Right lobe of liver (tissue), 6 donors: ENCODE results near the gene ATOH8. TPM values are rescaled to one million over a fixed set of nuclear protein-coding genes. Genes with fewer than 3 reads are reported as not detected.

Experiments
- ATAC-seq, 4 donors: fragments of 200-7000 bp; cut with Tn5 transposase; one replicate each; pipeline ENCODE4 v1.9.1; 2020; ENCODE audit warnings: mild to moderate bottlenecking in 4 of 4, moderate library complexity in 4 of 4
- DNase-seq, 3 donors: peaks; one replicate each; pipeline ENCODE4 v3.0.0-alpha.2; 2020
- H3K27ac ChIP-seq, 3 donors: fragments of 200-600 bp; one replicate each; pipeline ENCODE4 v1.8.0; 2022
- H3K27me3 ChIP-seq, 2 donors: fragments of 200-600 bp; one replicate each; pipeline ENCODE4 v1.8.0; 2022
- H3K36me3 ChIP-seq, 4 donors: fragments of 200-600 bp; sonication (generic) in 1 of 4; one replicate each; pipeline versions ENCODE4 v1.5.1 to v1.8.0; 2017 to 2022; ENCODE audit warnings: control low read depth in 1 of 4
- H3K4me1 ChIP-seq, 4 donors: fragments of 200-600 bp; sonication (generic) in 1 of 4; one replicate each; pipeline versions ENCODE4 v1.5.1 to v1.8.0; 2017 to 2022; ENCODE audit warnings: control low read depth in 1 of 4
- H3K4me3 ChIP-seq, 3 donors: fragments of 200-600 bp; one replicate each; pipeline ENCODE4 v1.8.0; 2022
- H3K9me3 ChIP-seq, 4 donors: fragments of 200-600 bp; sonication (generic) in 1 of 4; one replicate each; pipeline versions ENCODE4 v1.5.1 to v1.8.0; 2017 to 2022; ENCODE audit warnings: control low read depth in 1 of 4
- POLR2A ChIP-seq: fragments of 450-650 bp; IDR thresholded peaks from one replicate; pipeline ENCODE4 v1.6.1; 2017; ENCODE audit warnings: antibody characterized with exemption, mild to moderate bottlenecking
- WGBS: methylation state at CpG from one replicate; pipeline ENCODE4 v1.1.6; 2018; ENCODE audit warnings: low coverage, low lambda C conversion rate; ENCODE audit not compliant: insufficient coverage; ENCODE audit errors: missing lambda C conversion rate; 5-methylcytosine and 5-hydroxymethylcytosine counted together
- intact Hi-C, 2 donors: fragments of 100-400 bp; cut with DNase I; formaldehyde crosslinking; loops; one replicate each; pipeline versions ENCODE4 v1.11.2 to v1.14.1; 2022
- total RNA-seq, 6 experiments: library from RNA; depleted of rRNA in 2 of 6; stranded (reverse); fragments of >200 nt in 2 of 6; fragmentation: NEBNext Ultra II Directional in 3 of 6; extraction: Animal tissue kit (Norgen Biotek cat#: 25700) in 3 of 6; gene quantifications; one replicate each; pipeline versions ENCODE4 v1.1.0 to v1.2.4, GENCODE V29; 2016 to 2023
- TF ChIP-seq, protein P1 (sequence below), 4 donors: fragments of 200-600 bp in 3 of 4; fragments of 450-650 bp in 1 of 4; IDR thresholded peaks; one replicate each; pipeline versions ENCODE4 v1.5.1 to v1.8.0; 2016 to 2022; ENCODE audit warnings: antibody characterized with exemption in 4 of 4, mild to moderate bottlenecking in 2 of 4
- donor health status: DM: no; HTN: yes; CAD: no.
- donor health status: DM: no; HTN: no; CAD: no.
- donor health status: DM: no; HTN: no; CAD: no.
- donor health status: DM: no; HTN: yes; CAD: no.
- donor health status: DM: no; HTN: yes; CAD: no.

The ATOH8 gene
- total RNA-seq, 6 experiments from 2014 or later = 5.3 to 78.0 (median 46.2) TPM

DNA sequence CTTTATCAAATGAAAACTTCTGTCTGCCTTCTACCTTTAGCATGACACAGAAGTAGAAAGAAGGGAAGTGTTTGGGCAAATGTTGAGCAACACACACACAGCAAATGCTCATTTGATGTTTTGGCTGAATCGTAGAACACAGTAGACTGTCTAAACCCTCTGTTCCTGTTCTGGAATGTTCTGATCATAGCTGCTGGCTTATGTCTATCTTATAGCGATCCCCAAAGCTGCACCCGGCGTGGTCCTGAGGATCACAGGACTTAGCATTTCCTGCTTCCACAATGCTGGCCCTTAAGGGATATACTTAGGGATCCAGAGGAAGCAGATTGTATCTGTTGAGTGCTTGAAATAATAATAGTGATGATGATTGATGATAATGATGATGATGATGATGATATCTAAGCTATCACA is 44.4 kb upstream of the ATOH8 start:
- H3K4me1 ChIP-seq = peaks cover 0 to 84% (median 39%) of the 10 kb centered on the region in 4 donors
- no peak overlapping the region for H3K4me3 ChIP-seq
- H3K27me3 ChIP-seq = no peaks in the 10 kb centered on the region
- DNase-seq = no peak
- H3K27ac ChIP-seq = peak overlapping the region; percentile 35 to 84 (median 39)
- TF ChIP-seq POLR2A = peak; percentile 24
- TF ChIP-seq, protein P1, sequence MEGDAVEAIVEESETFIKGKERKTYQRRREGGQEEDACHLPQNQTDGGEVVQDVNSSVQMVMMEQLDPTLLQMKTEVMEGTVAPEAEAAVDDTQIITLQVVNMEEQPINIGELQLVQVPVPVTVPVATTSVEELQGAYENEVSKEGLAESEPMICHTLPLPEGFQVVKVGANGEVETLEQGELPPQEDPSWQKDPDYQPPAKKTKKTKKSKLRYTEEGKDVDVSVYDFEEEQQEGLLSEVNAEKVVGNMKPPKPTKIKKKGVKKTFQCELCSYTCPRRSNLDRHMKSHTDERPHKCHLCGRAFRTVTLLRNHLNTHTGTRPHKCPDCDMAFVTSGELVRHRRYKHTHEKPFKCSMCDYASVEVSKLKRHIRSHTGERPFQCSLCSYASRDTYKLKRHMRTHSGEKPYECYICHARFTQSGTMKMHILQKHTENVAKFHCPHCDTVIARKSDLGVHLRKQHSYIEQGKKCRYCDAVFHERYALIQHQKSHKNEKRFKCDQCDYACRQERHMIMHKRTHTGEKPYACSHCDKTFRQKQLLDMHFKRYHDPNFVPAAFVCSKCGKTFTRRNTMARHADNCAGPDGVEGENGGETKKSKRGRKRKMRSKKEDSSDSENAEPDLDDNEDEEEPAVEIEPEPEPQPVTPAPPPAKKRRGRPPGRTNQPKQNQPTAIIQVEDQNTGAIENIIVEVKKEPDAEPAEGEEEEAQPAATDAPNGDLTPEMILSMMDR (IDR thresholded peaks at IDR 0.05) = no peak
- H3K36me3 ChIP-seq = no peaks in the 10 kb centered on the region
- ATAC-seq = peak in 3 of 4 donors; percentile 13 to 20 (median 17)
- 17% methylated on average over 4 of the region's 4 CpGs for WGBS
- intact Hi-C loops = no loop called here
- no peaks in the 10 kb centered on the region for H3K9me3 ChIP-seq

DNA sequence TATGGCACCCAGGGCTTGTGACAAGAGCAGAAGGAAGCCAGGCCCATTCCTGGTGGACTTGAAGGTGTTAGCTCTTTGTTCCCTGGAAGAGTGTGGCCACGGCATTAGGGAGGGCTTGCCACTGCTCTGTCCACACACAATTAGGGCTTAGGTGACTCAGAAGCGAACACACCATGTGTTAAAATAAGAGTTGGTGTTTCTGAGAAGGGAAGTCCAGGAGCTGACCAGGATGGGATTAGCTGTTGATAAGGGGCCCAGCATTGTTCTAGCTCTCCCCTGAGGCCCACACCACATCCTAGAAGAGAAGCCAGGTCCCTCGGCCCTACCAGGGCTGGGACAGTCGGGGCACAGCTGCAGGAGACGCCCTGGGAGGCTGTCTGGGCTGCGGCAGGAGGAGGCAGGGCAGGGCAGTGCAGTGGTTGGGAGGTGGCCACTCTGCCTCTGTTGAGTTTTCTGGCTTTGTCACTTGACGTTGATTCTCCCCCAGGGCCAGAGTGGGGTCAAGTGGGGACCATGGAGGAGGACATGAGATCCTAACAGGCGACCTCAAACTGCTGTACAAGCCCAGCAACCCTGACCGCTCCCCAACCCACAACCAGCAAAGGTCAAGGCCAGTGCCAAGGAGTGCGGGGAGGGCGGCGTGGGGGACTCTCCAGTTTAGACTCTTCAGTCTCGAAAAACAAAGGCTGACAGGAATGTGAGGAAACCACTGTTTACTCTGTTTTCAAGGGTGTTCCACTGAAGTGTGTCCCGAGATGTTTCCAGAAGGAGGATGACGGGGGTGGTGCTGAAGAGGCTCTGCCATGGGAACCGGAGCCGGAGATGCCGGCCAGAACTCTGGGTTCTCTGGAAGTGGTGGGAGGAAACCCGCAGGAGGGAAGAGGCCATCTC is 42.9 kb upstream of the ATOH8 start:
- 81% methylated on average over 7 of the region's 19 CpGs for WGBS
- no peak for ATAC-seq
- no peak for DNase-seq
- no peaks in the 10 kb centered on the region for H3K9me3 ChIP-seq
- no peak for TF ChIP-seq POLR2A
- TF ChIP-seq, protein P1 (IDR thresholded peaks at IDR 0.05) = no peak
- peaks cover 0 to 70% (median 34%) of the 10 kb centered on the region in 4 donors for H3K4me1 ChIP-seq
- no peaks in the 10 kb centered on the region for H3K36me3 ChIP-seq
- intact Hi-C loops = no loop called here
- H3K27me3 ChIP-seq = no peaks in the 10 kb centered on the region
- no peak overlapping the region for H3K4me3 ChIP-seq
- H3K27ac ChIP-seq = peak overlapping the region in 2 of 3 donors; percentile 35 to 84

DNA sequence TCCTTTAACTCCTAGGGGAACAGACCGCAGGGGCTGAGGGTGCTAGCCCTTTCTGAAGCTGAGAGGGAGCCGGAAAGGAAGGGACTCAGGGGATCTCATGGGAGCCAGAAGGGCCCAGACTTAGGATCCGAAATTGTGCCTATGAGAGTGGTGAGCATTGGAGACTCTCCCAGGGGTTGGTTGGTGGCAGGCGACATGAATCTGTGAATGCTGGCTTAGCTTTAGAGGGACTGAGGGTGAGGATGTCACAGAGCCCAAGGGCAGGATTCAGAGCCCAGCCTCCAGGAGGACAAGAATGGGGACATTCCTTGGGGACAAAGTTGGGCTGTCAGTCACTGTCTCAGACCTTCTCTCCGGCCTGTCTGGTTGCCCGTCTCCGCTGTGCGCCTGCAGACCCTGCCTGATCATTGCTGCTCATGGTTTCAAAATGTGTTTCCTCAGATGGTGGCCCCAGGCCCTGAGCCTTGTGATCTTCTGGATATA is 42.2 kb upstream of the ATOH8 start:
- Histone ChIP-seq H3K4me3 (no peak overlapping the region), H3K27me3 (no peaks in the 10 kb centered on the region), H3K9me3 (no peaks in the 10 kb centered on the region), H3K27ac (peak overlapping the region in 2 of 3 donors; percentile 75 to 84), H3K36me3 (no peaks in the 10 kb centered on the region), H3K4me1 (peaks cover 0 to 63% (median 30%) of the 10 kb centered on the region in 4 donors)
- ATAC-seq = no peak
- DNase-seq = no peak
- 90% methylated on average over 6 of the region's 8 CpGs for WGBS
- TF ChIP-seq, protein P1 (IDR thresholded peaks at IDR 0.05) = no peak
- no peak for TF ChIP-seq POLR2A
- intact Hi-C loops = no loop called here

DNA sequence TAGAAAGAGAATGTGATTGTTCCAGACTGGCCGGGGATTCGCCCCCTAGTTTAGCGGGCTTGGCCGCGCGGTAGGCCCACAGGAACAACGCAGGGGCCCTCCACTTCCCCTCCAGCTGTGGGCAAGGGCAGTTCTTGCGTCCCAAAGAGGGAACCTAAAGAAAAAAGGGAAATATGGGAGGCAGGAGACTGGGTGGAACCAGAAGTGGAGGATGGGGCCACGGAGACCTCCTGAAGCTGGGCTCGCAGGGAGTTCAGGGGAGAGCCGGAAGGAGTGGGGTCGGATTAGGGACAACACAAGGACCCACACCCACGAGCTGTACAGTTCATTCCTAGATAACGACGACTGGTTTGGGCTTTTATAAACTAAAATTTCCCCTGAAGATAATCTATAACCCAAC is 41.5 kb upstream of the ATOH8 start:
- Histone ChIP-seq H3K36me3 (no peaks in the 10 kb centered on the region), H3K4me1 (peaks cover 0 to 56% (median 27%) of the 10 kb centered on the region in 4 donors), H3K4me3 (no peak overlapping the region), H3K27ac (peak overlapping the region; percentile 75 to 98 (median 90)), H3K9me3 (no peaks in the 10 kb centered on the region), H3K27me3 (no peaks in the 10 kb centered on the region)
- DNase-seq (no peak), ATAC-seq (peak in 1 of 4 donors; percentile 2)
- intact Hi-C loops = no loop called here
- TF ChIP-seq POLR2A = no peak
- TF ChIP-seq, protein P1 (IDR thresholded peaks at IDR 0.05) = no peak
- 70% methylated on average over 15 of the region's 15 CpGs for WGBS
